HG03066 (cell line): ENCODE results near the gene CFAP97D2.
"Not testable (repeated sequence)": the region's sequence is repeated elsewhere in the genome, so short reads cannot be mapped to it uniquely, and the experiment has no call there.

Experiments used
- ATAC-seq: cut with Tn5 transposase; IDR thresholded peaks from one replicate; pipeline ENCODE4 v1.9.1; 2021; ENCODE audit warnings: low read depth; ENCODE audit not compliant: unreplicated experiment

The CFAP97D2 gene

DNA sequence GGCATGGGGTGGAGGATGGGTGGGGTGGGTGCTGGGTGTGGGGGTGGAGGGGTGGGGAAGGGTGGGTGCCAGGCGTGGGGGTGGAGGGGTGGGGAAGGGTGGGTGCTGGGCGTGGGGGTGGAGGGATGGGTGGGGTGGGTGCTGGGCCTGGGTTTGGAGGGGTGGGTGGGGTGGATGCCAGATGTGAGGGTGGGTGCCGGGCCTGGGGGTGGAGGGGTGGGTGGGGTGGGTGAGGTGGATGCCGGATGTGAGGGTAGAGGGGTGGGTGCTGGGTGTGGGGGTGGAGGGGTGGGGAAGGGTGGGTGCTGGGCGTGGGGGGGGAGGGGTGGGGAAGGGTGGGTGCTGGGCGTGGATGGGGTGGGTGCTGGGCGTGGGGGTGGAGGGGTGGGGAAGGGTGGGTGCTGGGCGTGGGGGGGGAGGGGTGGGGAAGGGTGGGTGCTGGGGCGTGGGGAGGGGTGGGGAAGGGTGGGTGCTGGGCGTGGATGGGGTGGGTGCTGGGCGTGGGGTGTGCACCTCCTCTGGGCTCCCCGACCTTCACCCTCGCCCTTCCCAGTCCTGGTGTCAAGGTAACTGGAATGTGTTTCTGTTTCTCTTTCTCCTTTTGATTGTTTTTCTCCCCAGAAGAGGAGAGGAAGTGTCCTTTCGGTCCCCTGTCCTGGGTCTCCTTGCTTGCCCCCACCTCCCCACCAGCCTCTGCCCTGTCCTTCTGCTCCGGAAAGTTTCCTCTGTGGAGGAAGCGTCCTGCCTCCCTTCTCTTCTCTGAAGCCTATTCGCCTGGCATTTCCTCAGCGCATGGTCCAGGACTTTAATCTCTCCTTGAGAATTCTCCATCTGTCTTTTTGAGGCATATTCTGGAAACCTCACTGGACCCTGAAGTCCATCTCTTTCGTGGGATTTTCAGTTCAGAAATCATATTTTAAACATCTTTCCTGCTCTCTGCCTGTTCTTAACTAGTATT is 22.9 kb upstream of the CFAP97D2 start:
- ATAC-seq, result no peak

DNA sequence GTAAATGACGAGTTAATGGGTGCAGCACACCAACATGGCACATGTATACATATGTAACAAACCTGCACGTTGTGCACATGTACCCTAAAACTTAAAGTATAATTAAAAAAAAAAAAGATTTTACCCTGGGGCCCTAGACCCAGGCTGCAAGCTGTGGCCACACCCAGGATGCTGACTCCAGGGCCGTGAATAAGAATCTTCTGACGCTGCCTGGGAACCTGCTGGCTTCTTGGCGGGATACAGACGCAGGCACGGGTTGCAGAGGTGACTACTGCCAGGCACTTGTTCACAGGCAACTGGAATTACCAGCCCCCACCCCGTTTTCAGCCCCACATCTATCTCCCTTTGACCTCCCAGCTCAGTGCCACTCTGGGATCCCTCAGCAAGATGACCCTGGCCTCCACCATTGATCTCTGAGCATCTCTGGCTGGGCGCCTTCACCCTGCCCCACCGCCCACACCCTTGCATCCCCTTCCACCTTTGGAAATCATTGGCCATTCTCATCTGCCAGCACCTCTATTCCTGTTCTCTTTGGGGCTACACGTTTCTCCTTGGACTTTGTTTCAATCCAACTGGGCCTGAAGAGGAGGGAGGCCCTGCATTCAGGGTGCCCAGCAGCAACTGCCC is 21.1 kb upstream of the CFAP97D2 start:
- ATAC-seq, result no peak

DNA sequence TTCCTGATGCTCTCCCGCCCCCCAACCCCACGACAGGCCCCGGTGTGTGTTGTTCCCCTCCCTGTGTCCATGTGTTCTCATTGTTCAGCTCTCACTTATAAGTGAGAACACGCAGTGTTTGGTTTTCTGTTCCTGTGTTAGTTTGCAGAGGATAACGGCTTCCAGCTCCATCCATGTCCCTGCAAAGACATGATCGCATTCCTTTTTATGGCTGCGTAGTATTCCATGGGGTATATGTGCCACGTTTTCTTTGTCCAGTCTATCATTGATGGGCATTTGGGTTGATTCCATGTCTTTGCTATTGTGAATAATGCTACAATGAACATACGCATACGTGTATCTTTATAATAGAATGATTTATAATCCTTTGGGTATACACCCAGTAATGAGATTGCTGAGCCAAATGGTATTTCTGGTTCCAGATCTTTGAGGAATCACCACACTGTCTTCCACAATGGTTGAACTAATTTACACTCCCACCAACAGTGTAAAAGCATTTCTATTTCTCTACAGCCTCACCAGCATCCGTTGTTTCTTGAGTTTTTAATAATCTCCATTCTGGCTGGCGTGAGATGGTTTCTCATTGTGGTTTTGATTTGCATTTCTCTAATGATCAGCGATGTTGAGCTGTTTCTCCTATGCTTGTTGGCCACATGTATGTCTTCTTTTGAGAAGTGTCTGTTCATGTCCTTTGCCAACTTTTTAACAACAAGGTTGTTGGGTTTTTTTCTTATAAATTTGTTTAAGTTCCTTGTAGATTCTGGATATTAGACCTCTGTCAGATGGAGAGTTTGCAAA is 20.0 kb upstream of the CFAP97D2 start:
- not testable (repeated sequence) for ATAC-seq

DNA sequence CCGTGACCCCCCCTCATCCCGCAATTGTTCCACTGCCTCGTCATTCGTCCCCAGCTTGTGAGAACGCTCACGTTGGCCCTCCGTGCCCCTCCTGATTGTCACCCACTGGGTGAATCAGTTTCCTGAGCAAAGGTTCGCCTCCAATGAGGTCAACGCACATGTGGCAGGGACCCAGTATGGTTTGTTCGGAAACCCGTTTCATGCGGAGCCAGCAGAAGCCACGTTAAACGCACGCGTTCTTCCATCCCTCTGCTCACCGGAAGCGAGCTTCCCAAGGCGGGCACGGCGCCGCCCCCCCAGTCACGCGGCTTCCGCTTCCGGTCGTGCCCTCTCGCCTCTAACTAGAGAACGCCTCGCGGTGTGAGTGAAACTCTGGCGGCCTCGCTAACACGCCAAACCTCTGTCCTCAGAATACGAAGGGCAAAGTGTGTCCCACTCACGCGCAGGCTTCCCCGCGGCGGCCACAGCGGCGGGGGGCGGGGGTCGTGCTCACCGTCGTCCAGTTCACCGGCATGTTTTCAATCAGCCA is 18.0 kb upstream of the CFAP97D2 start:
- ATAC-seq, result no peak

DNA sequence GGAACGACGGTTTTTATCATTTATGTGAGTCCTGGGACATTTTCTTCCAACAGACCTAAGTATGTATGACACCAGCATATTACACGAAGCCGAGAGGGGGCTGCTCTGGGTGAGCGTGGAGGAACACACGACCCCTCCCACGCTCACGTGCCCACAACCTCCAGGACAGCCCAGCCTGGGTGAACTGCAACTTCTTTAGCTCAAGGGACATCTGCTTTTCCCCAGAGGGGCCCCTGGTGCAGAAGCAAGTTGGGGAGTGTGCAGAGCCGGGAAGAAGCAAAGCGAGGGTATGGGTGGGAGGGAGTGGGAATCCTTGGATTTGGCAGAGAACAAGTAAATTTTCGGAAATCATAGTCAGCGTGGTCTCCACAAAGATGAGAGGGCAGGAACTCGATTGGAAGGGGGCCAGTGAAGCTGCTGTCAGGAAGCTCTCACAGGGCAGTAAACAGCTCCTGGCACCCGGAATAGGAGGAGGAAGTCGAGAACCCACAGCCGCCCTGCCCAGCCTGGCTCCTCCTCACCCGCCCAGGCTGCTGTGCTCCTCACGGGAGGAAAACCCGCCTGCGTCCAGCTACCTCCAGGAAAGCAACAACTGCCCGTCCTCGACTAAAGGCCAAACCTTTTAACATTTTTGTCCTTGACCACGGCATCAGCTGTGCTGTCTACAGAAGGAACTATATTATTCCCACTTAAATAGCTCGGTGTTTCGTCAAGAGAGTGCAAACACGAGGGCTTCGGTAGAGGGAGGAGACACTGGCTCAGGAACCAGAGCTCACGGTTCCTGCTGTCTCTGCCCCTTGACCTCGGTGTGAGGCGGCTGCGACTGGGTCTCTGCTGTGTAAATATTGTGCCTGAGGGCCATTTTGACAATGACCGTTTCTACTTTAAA is 17.2 kb upstream of the CFAP97D2 start:
- no peak for ATAC-seq

DNA sequence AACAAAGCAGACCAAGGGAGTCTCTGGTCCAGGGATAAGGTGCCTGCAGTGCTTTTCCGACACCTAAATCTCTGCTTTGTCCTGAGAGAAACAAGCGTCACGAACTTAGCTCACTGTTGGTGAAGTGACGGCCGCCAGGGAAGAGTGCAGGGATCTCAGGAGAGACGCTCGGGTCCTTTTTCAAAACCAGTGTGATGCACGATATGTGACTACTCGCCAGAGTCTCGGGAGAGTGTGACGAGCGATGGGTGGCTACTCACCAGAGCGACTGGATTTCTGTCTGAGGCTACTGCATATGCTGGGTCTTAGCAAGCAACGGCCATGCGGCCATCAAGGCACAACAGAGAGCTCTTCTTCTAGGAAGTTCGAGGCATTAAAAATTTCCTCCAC is 16.5 kb upstream of the CFAP97D2 start:
- ATAC-seq, result no peak

DNA sequence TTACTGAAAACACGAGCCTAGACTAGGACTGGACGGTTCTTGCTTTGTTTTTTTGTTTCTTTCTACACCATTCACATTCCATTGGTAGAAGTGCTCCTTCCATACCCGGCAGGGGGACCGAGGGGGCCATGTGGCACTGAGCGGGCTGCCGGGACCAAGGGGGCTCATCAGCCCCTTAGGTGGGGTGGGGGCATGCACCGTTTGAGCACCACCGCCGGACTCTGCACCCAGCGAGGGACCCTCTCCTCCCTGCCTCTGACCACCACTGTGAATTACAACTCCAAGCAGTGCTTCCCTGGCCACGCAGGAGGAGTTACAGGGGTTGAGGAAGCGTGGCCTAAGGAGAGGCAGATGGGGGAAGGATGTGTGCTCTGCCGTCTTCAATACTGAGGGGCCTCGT is 15.0 kb upstream of the CFAP97D2 start:
- ATAC-seq, result no peak

DNA sequence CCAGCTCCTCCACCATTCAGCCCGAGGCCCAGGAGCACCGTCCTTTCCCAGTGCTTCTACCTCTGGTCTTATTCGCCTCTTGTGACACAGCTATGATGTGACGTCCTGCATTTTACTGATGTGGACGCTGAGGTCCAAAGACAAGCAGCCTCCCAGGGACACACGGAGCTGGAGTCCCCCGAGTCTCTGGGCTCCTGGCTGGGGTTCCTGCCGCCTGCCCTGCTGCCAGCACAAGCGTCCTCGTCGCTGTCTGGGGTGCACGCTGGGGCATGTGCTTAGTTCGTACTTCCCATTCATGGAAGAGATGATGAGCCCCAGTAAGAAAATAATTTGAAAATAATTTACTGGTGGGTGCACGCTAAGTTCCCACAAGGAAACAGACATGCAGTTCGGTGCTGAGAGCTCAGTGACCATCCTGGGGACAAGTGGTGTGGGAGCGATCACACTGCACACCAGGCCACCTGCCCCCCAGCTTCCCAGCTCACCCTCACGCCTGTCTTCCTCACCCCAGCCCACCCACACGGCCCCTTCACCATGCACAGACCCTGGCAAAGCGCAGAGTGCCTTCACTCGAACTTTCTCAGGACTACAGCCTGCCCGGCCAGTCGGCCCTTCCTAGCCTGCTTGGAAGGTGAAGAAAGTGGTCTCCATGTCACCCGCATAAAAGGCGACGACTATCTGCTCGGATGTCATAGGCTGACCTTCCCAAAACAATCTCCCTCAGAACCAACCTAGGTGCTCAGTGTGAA is 14.2 kb upstream of the CFAP97D2 start:
- ATAC-seq, result no peak

DNA sequence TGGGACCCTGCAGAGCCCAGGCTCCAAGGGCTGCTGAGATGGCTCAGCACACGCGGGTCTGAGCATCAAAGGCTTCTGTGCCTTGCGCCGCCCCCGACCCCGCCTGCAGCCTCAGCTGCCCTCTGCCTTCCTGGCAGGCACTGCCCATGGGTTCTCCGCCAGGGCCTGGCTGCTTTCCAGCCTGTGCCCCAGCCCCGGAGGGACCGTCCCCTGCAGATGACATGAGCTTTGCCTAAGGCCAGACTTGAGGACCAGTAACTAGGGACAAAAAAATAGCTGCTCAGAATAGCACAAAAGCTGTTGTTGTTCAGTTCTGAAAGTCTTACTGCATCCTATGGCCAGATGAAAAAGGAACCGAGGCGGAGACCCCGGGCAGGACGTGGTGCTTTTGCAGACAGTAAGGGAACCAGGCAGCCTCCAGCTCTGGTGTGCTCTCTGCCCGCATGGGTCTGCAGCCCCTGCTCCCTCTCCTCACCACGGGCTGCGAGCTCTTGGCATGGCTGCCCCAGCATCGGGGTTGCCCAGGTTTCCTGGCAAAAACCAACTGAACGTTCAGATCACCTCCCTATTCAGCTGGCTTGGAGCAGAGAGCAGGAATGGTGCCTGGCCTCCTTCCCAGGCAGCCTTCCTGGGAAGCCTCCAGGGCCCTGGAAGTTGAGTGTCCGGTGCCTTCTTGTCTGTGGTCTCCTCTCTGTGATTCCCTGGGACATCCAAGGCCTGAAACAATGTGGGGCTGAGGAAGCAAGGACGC is 12.5 kb upstream of the CFAP97D2 start:
- no peak for ATAC-seq

DNA sequence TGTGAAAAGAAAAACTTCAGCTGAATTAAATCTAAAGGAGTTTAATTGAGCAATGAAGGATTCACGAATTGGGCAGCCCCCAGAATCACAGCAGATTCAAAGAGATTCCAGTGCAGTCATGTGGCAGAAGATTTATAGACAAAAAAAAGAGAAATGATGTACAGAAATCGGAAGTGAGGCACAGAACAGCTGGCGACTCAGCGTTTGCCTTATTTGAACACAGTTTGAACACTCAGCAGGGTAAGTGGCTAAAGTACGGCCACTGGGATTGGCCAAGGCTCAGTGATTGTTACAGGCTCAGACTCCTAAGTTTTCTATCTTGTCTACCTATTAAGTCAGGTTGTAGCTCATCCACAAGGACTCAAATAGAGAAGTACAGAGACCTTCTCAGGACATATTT is 11.6 kb upstream of the CFAP97D2 start:
- no peak for ATAC-seq

DNA sequence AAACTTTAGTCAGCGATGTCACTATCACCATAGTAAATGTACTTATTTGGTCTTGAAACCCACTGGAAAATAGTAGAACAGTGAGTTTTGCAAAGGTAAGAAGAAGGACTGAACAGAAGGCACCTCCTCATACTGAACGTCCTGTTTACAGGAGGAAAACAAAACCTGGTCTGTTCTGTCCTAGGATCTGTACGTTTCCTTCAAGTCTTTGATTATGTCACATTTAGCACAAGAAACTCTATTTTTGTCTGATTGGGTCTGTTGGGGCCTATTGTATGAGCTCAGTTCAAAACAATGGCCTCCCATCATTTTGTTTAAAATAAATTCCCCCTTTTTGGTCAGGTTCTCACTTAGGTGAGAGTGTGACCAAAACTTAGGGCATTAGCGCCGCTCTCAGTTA is 11.2 kb upstream of the CFAP97D2 start:
- no peak for ATAC-seq

DNA sequence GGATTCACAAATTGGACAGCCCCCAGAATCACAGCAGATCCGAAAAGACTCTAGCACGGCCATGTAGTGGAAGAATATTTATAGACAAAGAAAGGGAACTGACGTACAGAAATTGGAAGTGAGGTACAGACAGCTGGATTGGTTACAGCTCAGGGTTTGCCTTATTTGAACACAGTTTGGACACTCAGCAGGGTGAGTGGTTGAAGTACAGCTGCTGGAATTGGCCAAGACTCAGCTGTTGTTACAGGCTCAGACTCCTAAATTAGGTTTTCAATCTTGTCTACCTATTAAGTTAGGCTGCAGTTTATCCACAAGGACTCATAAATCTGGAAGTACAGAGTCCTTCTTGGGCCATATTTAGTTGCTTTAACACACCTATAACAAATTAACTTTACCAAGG is 5.8 kb upstream of the CFAP97D2 start:
- ATAC-seq, result no peak

DNA sequence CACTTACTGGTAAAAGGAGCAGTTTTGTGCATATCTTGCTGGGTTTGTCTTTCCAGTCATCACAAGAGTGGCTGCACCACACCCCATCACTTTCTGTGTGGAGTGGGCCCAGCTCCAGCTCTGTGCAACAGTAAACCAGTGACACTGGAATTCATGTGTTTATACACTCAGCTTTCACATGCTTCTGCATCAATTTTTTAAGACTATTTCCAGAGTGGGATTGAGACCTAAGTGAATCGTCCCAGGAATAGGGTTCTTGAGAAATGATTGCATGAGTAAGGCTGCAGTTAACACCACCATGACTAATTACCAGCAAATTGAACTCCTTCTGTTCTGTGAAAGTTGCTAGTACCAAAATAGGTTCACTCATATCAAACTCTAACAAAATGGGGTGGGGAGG is 5.3 kb upstream of the CFAP97D2 start:
- no peak for ATAC-seq

DNA sequence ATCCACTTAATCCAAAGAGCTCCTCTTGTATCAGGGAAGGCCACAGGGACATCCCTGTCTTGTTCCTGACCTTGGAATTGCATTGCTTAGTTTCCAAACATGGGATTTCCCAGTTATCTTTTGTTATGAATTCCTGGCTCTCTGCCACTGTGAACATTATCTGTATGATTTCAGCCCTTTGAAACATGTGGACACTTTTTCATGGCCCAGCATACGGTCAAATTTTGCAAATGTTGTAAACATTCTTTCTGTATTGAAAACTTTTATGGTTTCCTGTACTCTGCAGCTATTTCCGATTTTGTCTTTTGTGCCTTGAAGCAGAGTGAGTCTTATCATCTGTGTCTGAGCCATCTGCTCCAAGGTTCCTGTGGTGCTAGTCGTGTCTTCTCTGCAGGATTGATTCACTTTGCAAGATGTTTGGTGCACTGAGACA is 4.5 kb upstream of the CFAP97D2 start:
- ATAC-seq, result no peak

DNA sequence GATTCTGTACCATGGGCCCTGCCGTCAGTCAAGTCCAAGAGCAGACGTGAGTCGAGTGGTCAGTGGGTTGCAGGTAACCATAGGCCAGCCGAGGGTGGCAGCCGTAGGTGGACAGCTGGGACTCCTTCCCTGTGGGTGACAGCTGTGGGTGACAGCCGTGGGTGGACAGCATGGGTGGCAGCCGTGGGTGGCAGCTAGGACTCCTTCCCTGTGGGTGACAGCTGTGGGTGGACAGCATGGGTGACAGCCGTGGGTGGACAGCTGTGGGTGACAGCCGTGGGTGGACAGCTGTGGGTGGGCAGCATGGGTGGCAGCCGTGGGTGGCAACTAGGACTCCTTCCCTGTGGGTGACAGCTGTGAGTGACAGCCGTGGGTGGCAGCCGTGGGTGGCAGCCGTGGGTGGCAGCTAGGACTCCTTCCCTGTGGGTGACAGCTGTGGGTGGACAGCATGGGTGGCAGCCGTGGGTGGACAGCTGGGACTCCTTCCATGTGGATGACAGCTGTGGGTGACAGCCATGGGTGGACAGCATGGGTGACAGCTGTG is 2.6 kb upstream of the CFAP97D2 start:
- ATAC-seq, result not testable (repeated sequence)

DNA sequence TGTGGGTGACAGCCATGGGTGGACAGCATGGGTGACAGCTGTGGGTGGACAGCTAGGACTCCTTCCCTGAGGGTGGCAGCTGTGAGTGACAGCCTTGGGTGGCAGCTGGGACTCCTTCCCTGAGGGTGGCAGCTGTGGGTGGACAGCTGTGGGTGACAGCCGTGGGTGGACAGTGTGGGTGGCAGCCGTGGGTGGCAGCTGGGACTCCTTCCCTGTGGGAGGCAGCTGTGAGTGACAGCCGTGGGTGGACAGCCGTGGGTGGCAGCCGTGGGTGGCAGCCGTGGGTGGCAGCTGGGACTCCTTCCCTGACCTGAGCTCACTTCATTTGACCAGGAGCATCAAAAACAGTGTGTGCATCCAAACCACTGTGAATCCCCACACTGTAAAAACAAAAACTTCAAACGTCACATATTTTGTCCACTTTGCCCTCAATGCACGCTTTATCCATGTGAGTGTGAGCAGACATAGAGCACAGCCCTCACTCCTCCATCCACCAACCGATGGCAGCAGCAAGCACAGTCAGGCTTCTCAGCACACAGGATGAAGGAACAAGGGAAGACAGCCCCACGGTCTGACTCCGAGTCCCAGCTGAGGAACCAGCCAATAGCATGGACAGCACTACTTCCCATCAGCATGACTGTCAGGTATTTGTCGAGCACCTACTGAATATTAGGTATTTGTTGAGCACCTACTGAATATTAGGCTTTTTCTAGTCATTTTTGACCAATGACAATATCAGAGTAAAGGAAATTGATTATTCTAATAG is 1.6 kb upstream of the CFAP97D2 start:
- ATAC-seq, result no peak

DNA sequence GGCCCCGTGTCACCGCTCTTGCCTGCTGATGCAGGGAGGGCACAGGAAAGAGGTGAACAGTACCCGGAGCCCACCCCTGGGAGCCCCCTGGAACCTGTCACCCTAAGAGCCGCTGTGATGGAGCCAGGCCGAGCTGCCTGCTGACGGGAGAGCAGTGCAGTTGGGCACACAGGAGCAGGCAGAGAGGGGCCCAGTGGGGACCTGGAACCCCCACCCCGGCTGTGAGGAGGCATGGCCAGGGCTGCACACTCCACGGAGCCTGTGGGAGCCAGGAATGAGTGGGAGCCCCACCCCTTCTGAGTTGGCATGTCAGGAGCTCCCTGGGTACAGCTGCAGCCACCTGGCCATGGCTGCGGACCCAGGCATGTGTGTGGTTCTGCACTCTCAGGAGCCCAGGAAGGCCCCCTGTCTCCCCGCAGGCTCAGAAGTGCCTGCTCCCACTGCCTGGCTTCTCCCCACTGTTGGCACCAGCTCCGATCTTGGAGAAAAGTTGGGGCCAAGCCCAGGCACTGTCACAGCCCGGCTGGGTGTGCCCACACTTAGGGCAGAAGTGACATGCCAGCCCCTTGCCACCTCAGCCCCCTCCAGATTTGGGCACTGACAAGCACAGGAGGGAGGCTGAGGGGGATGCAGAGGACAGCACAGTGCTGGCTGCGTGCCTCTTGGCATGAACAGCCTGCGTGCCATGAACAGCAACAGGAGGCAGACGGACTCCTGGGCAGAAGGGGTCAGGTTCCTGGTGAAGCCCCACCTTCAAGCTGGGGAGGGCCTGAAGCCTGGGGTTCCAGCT is 6.3 kb downstream of the CFAP97D2 start:
- no peak for ATAC-seq
